Thymus (tissue), 11 donors: ENCODE data around the gene ATP5F1C. TPM values are rescaled to one million over a fixed set of nuclear protein-coding genes. Genes with fewer than 3 reads are reported as not detected.
"Not testable (repeated sequence)": the region's sequence is repeated elsewhere in the genome, so short reads cannot be mapped to it uniquely, and the experiment has no call there.

Experiments used
- DNase-seq, 9 donors: peaks; one replicate each; pipeline ENCODE4 v3.0.0-alpha.2; 2013; ENCODE audit warnings: low spot score in 9 of 9, low read depth in 6 of 9, missing footprints in 1 of 9
- H3K27ac ChIP-seq, 2 donors: one replicate each; pipeline ENCODE4 v1.5.1; 2013; ENCODE audit warnings: control low read depth in 1 of 2, low read depth in 1 of 2, low read length in 1 of 2, mild to moderate bottlenecking in 1 of 2, moderate library complexity in 1 of 2
- H3K27me3 ChIP-seq, 2 donors: one replicate each; pipeline ENCODE4 v1.5.1; 2013; ENCODE audit warnings: low read length in 1 of 2; ENCODE audit not compliant: control insufficient read depth in 2 of 2, insufficient read depth in 1 of 2
- H3K36me3 ChIP-seq, 2 donors: one replicate each; pipeline ENCODE4 v1.5.1; 2013; ENCODE audit warnings: low read length in 1 of 2, mild to moderate bottlenecking in 1 of 2, moderate library complexity in 1 of 2; ENCODE audit not compliant: control insufficient read depth in 2 of 2, insufficient read depth in 2 of 2
- H3K4me1 ChIP-seq, 2 donors: one replicate each; pipeline ENCODE4 v1.5.1; 2013; ENCODE audit warnings: low read length in 2 of 2; ENCODE audit not compliant: control insufficient read depth in 2 of 2, insufficient read depth in 2 of 2
- H3K4me3 ChIP-seq, 2 donors: one replicate each; pipeline ENCODE4 v1.5.1; 2013; ENCODE audit warnings: low read length in 2 of 2, control low read depth in 1 of 2, mild to moderate bottlenecking in 1 of 2
- H3K9me3 ChIP-seq, 2 donors: one replicate each; pipeline ENCODE4 v1.5.1; 2013; ENCODE audit warnings: low read length in 1 of 2, mild to moderate bottlenecking in 1 of 2; ENCODE audit not compliant: control insufficient read depth in 2 of 2, insufficient read depth in 1 of 2
- WGBS: extraction: QIAGEN DNeasy Blood & Tissue Kit; methylation state at CpG from one replicate; pipeline ENCODE4 v1.1.7; 2013; 5-methylcytosine and 5-hydroxymethylcytosine counted together
- polyA plus RNA-seq: library from polyadenylated mRNA; stranded (reverse); fragments of 200-250 nt; gene quantifications from one replicate; pipeline ENCODE4 v1.2.3, GENCODE V29; 2013
- total RNA-seq: library from RNA; stranded (reverse); fragments of 120-200 nt; gene quantifications from one replicate; pipeline ENCODE4 v1.2.4, GENCODE V29; 2013
- donor health status: healthy.

Gene ATP5F1C
- total and polyA plus RNA-seq, 2 donors = 257 to 491 TPM

GRCh38 chr10:7802606-7803005 is 14.6 kb downstream of the ATP5F1C start:
- Histone ChIP-seq H3K9me3 (no peaks in the 10 kb centered on the region), H3K27me3 (no peaks in the 10 kb centered on the region), H3K27ac (no peak overlapping the region), H3K36me3 (peaks cover 34 to 80% of the 10 kb centered on the region in 2 donors), H3K4me3 (no peak overlapping the region), H3K4me1 (no peaks in the 10 kb centered on the region)
- no peak for DNase-seq
- 97% methylated on average over 4 of the region's 4 CpGs for WGBS

DNA sequence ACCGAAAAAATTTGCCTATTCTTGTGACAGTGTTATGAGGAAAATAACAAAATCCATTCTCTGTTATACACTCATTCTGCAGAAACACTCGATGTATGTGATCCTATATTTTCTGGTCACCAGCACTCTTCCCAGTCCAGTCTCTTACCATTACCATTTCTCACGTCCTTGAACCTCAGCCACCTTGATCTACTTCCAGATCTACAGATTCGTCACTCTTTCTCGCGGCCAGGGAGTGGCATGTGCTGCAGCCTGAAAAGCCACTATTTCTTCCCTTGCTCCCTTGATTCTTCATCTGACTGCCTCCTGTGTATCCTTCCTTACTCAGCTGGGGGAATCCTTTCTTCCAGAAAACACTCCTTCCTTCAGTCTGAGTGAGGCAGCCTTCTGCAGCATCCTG is 16.2 kb downstream of the ATP5F1C start:
- Histone ChIP-seq H3K4me1 (no peaks in the 10 kb centered on the region), H3K27ac (no peak overlapping the region), H3K4me3 (no peak overlapping the region), H3K27me3 (no peaks in the 10 kb centered on the region), H3K9me3 (no peaks in the 10 kb centered on the region), H3K36me3 (peaks cover 27 to 73% of the 10 kb centered on the region in 2 donors)
- DNase-seq = no peak
- WGBS = over 99% methylated on average over 6 of the region's 6 CpGs

DNA sequence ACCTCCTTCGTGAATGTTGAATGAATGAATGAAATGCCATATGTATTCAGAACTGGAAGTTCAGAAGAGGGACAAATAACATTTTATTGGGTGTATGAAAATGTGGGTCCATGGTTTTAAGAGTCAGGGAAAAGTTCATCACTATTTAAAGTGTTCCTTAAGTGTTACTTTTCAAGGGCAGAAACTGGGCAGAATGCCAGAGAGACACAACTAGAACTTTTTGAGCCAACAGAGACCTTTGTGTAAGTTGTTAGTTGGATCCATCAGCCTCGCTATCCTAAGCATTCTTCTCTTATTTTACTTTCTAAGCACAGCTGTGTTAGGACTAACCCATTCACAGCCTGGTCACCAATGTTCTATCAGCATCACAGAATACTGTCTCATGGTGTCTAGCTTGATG is 16.8 kb downstream of the ATP5F1C start:
- Histone ChIP-seq H3K27ac (no peak overlapping the region), H3K27me3 (no peaks in the 10 kb centered on the region), H3K4me1 (no peaks in the 10 kb centered on the region), H3K4me3 (no peak overlapping the region), H3K9me3 (no peaks in the 10 kb centered on the region), H3K36me3 (peaks cover 25 to 73% of the 10 kb centered on the region in 2 donors)
- WGBS = 49% methylated on average over 2 of the region's 2 CpGs
- no peak for DNase-seq

DNA sequence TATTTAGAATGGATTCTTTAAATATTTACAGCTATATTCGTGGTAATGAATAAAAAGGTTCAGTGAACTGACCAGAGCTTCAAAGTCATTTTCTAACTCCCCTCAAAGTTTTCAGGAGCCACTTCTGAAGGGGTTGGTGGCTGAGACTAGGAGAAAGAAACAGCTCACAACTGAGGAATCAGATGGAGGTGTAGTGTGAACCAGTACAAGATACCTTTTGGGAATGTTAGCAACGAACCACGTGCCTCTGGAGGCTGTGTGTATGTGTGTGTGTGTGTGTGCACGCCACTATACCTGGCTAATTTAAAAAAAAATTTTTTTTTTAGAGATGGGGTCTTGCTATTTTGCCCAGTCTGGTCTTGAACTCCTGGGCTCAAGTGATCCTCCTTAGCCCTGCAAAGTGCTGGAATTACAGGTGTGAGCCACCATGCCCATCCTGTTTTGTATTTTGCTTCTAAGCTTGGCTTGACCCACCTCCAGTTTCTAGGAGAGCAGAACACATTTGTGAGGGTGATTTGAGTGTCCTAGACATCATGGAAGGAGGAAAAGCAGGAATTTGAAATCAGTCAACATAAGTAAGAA is 20.8 kb downstream of the ATP5F1C start:
- no peak for DNase-seq
- Histone ChIP-seq H3K27me3 (peaks cover 0 to 2% of the 10 kb centered on the region in 2 donors), H3K4me1 (no peaks in the 10 kb centered on the region), H3K36me3 (peaks cover 20 to 38% of the 10 kb centered on the region in 2 donors), H3K9me3 (no peaks in the 10 kb centered on the region), H3K4me3 (no peak overlapping the region), H3K27ac (no peak overlapping the region)
- 82% methylated on average over 4 of the region's 4 CpGs for WGBS

DNA sequence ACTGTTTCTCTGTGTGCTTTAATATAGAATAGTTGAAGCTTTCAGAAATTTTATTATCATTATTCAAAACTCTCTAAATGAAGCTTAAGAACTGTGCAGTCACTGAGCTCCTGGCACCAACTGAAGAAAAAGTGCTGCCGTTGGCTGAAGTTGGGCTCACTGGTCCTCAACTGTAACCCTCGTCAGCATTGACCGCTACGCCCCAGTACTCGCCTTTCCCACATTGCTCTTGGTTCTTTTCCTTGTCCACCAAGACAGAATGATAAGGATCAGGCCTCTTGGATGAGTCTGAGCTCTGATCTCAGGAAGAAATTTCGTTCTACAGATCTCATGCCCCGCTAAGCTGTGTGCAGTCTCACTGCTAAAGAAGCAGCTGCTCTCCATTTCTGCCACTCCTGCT is 22.5 kb downstream of the ATP5F1C start:
- no peak for DNase-seq
- Histone ChIP-seq H3K27me3 (peaks cover 0 to 7% of the 10 kb centered on the region in 2 donors), H3K4me1 (no peaks in the 10 kb centered on the region), H3K9me3 (no peaks in the 10 kb centered on the region), H3K36me3 (peaks cover 8 to 23% of the 10 kb centered on the region in 2 donors), H3K4me3 (no peak overlapping the region), H3K27ac (no peak overlapping the region)
- 94% methylated on average over 7 of the region's 7 CpGs for WGBS

GRCh38 chr10:7811000-7811399 is 23.0 kb downstream of the ATP5F1C start:
- H3K27me3 ChIP-seq = peaks cover 0 to 7% of the 10 kb centered on the region in 2 donors
- no peak overlapping the region for H3K4me3 ChIP-seq
- 95% methylated on average over 5 of the region's 5 CpGs for WGBS
- H3K4me1 ChIP-seq = no peaks in the 10 kb centered on the region
- no peaks in the 10 kb centered on the region for H3K9me3 ChIP-seq
- peaks cover 4 to 20% of the 10 kb centered on the region in 2 donors for H3K36me3 ChIP-seq
- no peak overlapping the region for H3K27ac ChIP-seq
- DNase-seq = no peak

- peaks cover 1 to 13% of the 10 kb centered on the region in 2 donors for H3K27me3 ChIP-seq
- peaks cover 4 to 18% of the 10 kb centered on the region in 2 donors for H3K36me3 ChIP-seq
- not testable (repeated sequence) for H3K27ac ChIP-seq, H3K4me3 ChIP-seq, H3K9me3 ChIP-seq, DNase-seq, H3K4me1 ChIP-seq
- WGBS = 87% methylated on average over 7 of the region's 7 CpGs
Measured at GRCh38 chr10:7811743-7812142, 23.8 kb downstream of the ATP5F1C start.

GRCh38 chr10:7813481-7813880 is 25.5 kb downstream of the ATP5F1C start:
- 96% methylated on average over 3 of the region's 3 CpGs for WGBS
- peaks cover 4 to 7% of the 10 kb centered on the region in 2 donors for H3K4me1 ChIP-seq
- H3K27ac ChIP-seq = no peak overlapping the region
- H3K4me3 ChIP-seq = no peak overlapping the region
- peaks cover 3 to 24% of the 10 kb centered on the region in 2 donors for H3K27me3 ChIP-seq
- H3K36me3 ChIP-seq = peaks cover 4 to 9% of the 10 kb centered on the region in 2 donors
- no peaks in the 10 kb centered on the region for H3K9me3 ChIP-seq
- no peak for DNase-seq

- peaks cover 3 to 24% of the 10 kb centered on the region in 2 donors for H3K27me3 ChIP-seq
- no peak for DNase-seq
- no peaks in the 10 kb centered on the region for H3K36me3 ChIP-seq
- WGBS = 29% methylated on average over 12 of the region's 12 CpGs
- peak overlapping the region; percentile 72 to 95 for H3K4me3 ChIP-seq
- H3K4me1 ChIP-seq = peaks cover 8 to 10% of the 10 kb centered on the region in 2 donors
- no peaks in the 10 kb centered on the region for H3K9me3 ChIP-seq
- H3K27ac ChIP-seq = no peak overlapping the region
Measured at GRCh38 chr10:7817576-7817975, 29.6 kb downstream of the ATP5F1C start.
